HG02938 (cell line): ENCODE results near the gene ISYNA1.

Experiments used
- ATAC-seq: cut with Tn5 transposase; IDR thresholded peaks from one replicate; pipeline ENCODE4 v1.9.1; 2021; ENCODE audit warnings: mild to moderate bottlenecking, moderate library complexity; ENCODE audit not compliant: unreplicated experiment

The ISYNA1 gene

DNA sequence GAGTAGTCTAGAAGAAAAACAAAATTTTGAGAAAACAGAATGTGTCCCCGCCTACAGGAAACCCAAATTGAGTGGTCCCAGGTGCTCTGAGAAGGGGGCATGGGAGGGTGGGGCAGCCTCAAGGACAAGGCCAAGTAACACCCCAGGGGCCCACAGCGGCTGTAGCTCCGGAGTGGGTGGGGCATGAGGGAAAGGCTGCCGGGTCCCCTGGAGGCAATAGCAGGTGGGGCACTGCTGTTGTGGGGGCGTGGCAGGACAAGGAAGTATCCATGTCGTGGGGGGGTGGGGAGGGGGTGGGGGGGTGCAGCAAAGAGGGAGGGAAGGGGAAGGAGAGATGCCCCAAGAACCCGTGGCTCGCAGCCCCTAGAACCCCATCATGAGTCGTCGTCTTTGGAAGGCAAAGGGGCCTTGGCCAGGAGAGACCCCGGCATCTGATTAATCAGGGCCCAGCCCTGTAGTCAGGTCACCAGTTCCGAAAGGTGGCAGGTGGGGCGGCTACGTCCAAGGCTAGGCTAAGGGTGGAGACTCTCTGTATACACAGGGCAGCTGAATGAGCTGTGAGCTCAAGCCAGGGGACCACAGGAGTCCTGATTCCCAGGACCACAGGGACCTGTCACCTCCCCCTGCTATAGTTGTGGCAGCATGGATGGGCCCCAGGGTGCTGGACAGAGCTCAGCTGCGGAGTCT is 7.5 kb upstream of the ISYNA1 start:
- no peak for ATAC-seq

DNA sequence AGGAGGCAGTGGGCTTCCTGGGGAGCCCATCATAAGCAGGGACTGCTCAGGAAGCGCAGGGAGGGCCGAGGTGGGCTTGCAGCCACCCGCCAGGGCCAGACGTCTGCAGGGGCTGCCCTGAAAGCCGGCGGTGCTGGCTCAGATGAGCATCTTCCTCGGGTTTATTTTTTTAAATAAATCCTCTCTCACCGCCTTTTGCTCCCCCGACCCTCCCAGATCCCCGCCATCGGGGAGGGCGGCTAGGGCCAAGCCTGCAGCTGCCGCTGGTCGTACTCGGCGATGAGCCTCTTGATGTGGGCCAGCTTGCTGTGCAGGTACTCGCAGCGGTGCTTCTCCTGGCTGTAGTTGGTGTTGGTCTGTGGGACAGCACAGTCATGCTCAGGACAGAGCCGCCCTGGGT is 6.6 kb upstream of the ISYNA1 start:
- ATAC-seq, result no peak

DNA sequence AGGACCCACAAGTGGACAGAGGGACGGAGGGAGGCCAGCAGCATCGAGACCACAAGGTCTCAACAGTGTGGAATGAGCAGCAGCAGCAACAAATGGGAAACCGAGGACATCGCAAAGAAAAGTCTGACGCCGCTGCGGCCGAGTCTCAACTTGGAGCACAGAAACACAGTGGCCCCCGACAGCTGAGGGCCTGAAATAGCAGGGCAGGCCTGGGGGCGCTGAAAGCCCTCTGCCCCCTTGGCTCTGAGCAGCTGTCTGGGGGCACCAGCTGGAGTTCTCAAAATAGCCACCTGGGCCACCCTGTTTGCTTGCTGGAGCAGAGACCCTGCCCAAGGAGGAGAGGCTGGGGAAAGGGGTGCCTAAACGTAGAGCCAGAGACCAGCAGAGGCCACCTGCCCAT is 5.9 kb upstream of the ISYNA1 start:
- no peak for ATAC-seq

DNA sequence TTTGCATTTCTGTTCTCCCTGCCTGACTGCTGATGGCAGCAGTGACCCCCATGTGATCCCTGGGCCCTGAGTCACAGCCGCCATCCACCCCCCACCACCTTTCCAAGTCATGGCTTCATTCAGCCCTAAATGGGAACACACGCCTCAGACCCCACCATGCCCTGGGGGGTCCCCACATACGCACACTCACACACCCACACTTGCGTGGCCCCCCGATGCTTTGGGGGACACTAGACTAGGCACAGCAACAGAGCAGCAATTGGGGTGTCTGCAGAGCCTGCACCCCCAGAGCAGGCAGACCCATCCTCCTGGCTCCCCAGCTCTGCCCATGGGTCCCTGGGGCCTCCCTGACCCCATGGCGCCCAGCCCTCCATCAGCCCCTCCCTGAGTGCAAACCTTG is 5.5 kb upstream of the ISYNA1 start:
- ATAC-seq, result no peak

DNA sequence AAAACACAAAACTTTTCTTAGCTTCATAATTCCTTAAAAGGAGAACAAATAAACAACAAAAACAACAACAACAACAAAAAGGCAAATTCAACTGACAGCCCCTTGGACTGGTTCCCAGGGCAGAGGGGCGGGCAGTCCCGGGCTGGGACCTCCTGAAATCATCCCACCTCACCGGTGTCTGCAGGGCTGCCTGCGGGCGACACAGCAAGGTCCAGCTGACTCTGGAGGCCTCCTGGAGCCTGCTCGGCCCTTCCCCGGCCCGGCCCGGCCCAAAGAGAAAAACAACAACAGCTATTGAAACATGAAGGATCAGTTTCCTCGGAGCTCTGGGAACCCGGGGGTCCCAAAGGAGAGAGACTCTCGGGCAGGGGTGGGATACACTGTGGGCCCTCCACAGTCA is 5.0 kb upstream of the ISYNA1 start:
- no peak for ATAC-seq

DNA sequence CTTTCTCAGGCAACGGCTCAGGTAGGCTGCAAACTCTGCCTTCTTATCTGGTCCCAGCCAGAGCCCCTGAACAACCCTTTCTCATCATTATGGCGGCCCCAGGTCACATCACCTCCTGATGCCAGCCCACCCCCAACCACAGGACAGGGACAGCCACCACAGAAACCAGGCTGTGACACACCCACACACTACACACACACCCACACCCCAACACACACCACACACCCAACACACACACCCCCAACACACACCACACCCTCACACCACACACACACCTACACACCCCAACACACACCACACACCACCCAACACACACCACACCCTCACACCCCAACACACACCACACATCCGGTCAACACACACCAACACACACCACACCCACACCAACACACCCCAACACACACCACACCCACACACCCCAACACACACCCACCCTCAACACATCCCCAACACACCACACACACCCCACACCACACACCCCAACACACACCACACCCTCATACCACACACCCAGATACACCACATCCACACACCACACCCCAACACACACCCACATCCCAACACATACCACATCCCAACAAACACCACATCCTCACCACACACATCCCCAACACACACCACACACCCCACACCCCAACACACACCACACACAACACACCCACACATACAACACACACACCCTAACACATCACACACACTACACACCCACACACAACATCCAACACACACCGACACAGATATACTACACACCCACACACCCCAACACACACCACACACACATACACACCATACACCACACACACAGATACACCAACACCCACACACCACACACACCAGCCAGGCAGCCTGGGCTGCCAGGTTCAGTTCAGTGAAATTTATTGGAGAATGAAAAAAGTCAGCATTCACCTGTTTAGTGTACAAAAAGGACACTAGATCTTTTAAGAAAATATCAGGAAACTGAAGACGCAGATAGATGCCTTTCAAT is 4.2 kb upstream of the ISYNA1 start:
- no peak for ATAC-seq

DNA sequence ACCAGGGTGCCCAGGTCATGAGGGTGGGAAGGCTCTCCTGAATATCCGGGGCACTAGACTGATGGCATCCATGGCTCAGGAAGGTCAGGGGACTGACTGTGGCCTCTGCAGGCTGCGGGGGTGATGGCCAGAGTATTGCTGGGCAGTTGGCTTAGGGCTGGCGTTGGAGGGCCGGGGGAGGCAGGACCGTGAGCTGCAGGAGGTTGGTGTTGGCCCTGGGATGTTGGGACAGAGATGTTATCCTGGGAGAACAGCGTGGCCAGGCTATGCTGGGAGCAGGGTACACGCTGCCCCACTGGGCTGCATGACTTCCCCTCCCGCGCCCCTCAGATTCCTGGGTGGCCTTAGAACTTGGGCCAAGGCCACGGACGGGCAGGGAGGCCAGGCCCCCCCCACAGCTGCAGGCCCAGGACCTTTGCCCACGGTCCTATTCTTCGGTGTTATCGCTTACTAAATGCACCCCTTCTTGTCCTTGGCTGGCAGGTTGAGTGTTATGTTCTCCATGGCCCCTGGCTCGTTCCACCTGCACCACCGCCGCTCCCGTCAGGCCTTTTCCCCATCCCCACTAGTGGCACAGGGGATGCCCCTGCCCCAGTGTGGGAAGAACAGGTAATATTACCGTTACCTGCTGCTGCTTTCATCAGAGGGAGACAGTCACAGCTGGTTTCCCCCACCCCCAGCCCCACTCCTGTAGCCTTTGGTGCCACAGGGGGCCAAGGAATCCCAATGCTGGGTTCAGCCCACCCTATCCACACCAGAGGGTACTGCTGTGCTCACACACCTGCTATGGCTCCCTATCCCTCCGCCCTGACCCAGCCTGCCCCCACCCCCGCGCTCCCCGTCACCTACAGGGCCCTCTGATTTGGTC is 3.2 kb upstream of the ISYNA1 start:
- ATAC-seq, result no peak

DNA sequence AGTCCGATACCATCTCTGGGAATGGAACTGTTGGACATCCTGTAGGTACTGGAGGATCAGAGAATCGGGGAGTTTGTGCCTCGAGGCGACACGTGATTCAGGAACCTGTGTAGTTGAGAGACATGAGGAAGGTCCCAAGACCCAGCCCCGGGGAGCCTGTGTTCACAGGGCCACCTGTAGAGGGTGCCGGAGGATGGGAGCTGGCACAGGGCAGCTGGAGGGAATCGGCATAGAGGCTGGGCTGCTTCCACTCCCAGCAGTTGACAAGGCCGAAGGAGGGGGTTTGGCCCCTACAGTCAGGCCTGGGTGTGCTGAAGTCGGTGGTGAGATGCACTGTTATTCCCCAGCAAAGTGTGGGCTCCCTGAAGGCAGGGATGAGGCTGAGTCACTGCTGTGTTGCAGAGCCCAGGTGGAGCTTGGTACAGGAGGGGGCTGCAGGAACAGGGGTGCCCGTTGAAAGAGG is 2.5 kb upstream of the ISYNA1 start:
- ATAC-seq, result no peak

DNA sequence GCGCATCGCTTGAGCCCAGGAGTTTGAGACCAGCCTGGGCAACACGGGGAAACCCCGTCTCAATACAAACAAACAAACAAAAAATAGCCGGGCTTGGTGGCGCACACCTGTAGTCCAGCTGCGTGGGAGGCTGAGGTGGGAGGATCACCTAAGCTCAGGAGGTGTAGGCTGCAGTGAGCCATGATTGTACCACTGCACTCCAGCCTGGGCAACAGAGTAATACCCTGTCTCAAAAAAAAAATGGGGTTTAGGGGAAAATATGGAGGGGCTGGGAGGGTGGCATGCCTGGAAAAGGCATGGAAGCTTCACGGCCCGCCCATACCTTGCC is 1.9 kb upstream of the ISYNA1 start:
- no peak for ATAC-seq

DNA sequence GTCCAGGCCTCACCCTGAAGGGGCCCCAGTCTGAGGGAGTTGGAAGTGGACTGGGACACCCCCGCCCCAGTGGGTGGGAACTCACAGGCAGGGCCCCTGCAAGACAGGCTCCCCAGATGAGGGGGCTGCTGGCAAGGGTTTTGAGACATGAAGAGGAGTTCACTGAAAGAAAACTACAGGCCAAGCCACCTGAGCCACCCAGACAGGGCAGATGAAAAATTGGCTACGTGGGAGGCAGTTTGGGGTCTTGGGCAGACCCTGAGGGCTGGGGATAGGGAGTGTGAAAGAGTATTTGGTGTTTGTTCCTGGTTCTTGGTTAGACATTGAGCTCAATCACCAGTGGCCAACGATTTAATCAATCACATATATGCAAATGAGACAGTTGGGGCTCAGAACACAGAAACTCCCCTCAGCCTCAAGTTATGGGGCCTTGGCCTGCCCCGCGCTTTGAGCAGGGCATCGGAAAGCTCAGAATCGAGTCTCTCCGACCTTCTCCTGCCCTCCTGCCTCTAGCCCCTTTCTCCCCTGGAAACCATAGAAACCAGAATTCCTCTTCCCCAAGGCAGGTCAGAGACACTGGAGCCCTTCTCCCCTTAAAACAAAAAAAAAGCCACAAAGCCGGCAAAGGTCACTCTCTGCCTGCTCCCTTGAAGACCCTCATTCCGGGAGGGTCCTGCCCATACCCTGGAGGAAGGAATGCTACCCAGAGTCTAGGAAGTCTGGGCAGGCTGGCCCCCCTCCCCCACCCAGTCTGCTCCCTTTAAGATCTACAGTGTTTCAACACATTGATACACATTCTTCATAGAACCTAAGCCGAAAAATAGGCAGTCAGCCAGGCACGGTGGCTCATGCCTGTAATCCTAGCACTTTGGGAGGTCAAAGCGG is 1.3 kb upstream of the ISYNA1 start:
- no peak for ATAC-seq

DNA sequence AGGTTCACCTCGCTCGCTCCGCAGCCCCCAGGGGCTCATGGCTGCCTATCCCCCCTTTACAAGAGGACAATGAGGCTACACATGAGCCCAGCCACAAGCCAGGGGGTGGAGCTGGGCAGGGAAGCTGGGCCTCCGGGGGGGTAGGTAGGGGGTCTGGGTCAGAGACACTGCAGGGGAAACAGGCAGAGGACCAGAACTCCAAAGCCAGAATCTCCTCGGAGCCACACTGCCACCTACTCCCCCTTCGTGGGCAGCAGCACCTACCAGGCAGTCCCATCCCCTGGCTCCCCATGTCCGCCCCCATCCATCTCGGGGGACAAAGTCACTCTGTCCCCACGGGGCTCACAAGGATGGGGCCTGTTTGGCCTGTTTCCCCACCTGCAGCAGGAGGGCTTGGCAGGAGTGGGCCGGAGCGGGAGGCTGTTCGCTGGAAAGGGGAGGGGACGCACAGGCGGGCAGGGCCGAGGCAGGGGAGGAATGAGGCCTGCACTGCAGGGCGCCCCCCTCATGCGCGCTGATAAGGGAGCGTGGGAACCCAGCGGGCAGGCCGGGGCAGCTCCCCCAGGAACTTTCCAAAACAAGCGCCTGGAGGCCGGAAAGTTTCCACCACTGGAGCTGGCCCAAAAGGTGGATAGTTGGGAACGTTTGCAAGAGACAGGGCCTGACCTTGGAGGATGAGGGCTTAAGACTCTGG is 545 bp upstream of the ISYNA1 start:
- no peak for ATAC-seq

DNA sequence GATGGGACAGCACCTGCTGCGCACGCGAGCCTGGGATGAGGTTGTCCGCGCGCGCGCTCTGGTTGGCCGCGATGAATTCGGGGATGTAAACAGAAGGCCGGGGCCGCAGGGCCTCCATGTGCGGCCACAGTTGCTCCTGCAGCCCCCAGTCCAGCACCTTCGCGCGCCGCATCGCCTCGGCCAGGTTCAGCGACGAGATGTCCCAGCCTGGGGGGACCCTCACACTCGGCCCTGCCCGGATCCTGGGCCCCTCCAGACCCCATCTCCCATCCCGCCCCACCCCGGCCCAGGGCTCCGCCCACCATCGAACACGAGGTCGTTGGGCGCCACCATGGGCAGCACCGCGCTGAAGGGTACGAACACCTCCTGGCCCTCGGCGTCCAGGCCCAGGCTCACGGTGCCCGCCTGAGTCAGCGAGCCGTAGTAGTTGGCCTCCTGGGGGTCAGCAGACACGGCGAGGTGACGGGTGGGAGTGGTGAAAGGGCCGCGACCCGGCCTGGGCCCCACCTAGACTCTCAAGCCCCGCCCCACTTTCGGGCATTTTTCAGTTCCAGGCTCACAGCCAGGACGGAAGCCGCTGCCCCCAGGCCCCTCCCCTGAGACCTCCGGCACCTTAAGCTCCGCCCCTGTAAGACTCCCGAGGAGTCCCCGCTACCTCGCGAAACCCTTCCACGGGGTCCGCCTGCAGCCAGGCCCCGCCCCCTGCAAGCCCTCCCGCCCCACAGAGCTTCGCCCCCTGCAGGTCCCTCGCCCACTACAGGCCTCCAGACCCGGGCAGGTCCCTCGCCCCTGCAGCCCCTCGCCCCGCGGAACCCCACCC is 1.1 kb downstream of the ISYNA1 start:
- peak; percentile 52 for ATAC-seq

DNA sequence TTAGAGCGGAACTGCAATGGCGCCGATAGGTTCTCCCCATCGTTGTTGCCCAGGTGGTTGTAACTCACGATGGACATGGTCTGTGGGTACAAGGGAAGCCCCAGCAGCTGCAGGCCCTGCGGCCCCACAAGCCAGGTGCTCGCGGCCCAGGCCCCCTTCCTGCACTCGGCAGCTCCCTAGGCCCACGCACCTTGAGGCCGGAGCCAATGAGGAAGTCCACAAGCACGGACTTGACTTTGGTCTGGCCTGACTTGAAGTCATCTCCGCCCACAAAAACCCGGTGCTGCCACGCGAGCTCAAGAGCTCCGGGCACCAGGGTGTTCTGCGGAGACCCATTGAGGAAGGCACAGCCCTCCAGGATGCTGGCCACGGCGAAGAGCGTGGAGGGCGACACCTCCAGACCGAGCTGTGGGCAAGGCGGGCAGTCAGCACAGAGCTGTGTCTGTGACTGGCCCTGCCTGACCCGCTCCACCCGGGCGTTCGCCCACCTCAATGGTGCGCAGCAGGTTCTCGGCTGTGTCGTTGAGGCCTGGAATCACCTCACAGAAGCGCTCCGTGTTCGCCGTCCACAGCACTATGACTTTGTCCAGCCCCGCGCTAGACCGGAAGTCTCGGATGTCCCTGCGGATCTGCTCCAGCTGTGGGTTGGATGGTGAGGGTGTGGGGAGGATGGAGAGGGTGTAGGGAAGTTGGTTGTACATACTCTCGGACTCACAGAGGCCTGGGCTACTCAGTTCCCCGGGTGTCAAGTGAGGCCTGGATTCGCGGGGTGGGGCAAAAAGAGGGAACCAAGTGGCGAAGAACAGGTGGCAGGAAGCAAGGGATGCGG is 1.9 kb downstream of the ISYNA1 start:
- no peak for ATAC-seq

DNA sequence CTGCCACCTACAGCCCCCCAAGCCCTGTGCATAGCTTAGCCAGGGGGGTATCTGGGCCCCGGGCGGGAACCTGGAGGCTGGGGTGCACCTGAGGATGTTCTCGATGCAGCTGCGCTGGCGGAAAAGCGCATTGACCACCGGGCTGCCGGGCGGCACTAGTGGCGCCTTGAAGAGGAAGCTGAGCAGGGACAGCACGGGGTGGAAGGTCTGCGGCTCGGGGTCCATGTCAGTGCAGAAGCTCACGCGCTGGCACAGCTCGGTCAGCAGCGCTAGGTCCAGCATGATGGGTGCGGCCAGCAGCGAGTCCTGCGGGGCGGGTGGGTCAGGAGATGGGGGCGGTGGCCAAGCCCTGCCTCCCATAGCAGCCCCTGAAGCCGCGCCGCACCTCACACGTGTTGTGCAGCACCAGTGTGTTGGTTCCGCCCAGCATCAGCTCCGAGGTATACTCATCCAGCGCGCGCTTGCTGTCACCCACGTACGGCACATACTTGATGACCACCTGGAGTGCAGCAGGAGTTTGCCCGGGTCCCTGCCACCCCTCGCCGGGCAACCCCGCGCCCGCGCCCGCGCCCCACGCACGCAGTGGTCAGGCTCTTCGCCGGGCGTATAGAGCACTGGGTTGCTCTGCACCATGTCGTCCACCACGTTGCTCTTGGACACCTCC is 2.6 kb downstream of the ISYNA1 start:
- ATAC-seq, result no peak

DNA sequence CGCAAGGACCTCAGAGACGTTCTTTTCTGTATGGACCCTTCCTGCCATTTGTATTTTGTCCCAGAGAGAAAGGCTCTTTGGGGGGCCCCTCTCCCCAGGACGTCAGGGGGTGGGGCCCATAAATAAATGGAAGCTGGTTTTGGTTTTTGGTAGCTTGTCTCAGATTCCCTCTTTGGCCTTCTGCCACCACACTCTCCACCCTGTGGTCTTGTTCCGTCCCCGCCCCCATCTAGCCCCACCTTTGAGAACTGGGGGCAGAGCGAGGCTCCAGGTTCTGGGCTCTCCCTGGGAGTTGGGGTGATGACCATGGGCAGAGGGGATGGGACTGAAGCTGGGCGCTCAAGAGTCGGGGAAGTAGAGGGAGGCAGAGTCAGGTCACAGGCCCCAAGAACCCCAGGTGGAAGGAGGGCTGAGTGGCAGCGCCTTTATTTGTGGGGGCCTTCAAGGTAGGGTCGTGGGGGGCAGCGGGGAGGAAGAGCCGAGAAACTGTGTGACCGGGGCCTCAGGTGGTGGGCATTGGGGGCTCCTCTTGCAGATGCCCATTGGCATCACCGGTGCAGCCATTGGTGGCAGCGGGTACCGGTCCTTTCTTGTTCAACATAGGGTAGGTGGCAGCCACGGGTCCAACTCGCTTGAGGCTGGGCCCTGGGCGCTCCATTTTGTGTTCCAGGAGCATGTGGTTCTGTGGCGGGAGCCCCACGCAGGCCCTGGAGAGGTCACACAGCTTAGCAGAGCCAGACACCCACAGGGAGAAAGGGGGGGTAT is 3.3 kb downstream of the ISYNA1 start:
- ATAC-seq, result no peak

DNA sequence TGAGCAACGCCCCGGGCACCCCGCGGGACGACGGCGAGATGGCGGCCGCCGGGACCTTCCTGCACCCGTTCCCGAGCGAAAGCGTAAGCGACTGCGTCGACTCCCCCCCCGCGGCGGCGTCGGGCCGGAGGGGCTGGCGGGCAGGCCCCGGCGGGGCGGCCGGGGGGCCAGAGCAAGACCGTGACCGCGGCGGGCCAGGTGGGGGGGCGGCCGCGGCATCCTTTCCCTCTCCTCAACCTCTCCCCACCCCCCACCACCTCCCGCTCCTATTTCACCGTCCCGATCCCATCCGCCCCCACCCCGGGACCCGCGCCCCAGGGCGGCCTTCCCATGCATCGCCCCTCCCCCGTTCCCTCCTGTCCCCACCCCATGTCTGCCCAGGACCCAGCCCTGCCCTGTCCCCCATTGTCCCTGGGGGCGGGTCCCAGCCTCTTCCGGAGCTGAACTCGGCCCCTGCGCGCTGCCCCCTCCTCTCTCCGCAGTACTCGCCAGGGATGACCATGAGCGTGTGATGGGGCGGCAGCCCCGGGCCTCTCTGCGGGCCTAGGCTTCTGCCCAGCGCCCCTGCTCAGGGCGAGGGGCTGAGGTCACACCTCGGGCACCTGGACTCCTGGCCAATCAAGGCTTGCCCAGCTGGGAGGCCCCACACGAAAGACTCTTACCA is 4.1 kb downstream of the ISYNA1 start:
- ATAC-seq, result no peak
